Sigmoid colon (tissue), 4 donors: ENCODE data around the gene CADM4.

ENCODE experiments used
- EP300 ChIP-seq, 4 donors: sonication (generic); formaldehyde crosslinking; IDR thresholded peaks; one replicate each; pipeline ENCODE4 v1.6.1; 2017; ENCODE audit warnings: antibody characterized with exemption in 4 of 4
- TF ChIP-seq, protein P1 (sequence below), 4 experiments: fragments of 450-650 bp in 3 of 4; fragments of 200-600 bp in 1 of 4; IDR thresholded peaks; one replicate each; pipeline ENCODE4 v1.5.1; 2016 to 2019; ENCODE audit warnings: antibody characterized with exemption in 4 of 4, mild to moderate bottlenecking in 3 of 4, moderate library complexity in 2 of 4

DNA sequence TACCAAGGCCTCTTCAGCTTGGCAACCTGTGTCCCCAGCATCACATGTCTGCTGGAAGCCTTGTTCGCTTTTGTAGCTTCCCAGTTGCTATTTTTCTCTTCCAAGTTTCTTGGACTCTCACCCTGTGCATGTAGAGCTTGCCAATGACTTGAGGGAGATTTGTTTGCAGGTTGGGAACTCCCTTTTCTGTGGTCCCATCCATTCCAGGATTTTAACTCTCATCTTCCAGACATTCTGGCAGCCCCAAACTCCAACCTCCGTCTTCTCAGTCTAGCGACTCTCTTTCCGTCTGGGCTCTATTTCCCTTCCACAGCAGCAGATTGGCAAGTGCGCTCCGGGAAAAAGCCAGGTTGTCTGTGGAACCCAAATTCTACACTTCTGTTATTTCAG lies 21.3 kb upstream of the CADM4 start:
- TF ChIP-seq, protein P1, sequence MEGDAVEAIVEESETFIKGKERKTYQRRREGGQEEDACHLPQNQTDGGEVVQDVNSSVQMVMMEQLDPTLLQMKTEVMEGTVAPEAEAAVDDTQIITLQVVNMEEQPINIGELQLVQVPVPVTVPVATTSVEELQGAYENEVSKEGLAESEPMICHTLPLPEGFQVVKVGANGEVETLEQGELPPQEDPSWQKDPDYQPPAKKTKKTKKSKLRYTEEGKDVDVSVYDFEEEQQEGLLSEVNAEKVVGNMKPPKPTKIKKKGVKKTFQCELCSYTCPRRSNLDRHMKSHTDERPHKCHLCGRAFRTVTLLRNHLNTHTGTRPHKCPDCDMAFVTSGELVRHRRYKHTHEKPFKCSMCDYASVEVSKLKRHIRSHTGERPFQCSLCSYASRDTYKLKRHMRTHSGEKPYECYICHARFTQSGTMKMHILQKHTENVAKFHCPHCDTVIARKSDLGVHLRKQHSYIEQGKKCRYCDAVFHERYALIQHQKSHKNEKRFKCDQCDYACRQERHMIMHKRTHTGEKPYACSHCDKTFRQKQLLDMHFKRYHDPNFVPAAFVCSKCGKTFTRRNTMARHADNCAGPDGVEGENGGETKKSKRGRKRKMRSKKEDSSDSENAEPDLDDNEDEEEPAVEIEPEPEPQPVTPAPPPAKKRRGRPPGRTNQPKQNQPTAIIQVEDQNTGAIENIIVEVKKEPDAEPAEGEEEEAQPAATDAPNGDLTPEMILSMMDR (IDR thresholded peaks at IDR 0.05) = no peak
- TF ChIP-seq EP300 (IDR thresholded peaks at IDR 0.05) = no peak
